HEK293 (cell line): ENCODE results near the gene CTBP2.

Experiments used
- CTCF ChIA-PET: fragments of 350-600 bp; formaldehyde crosslinking; extraction: SDS; loops from one replicate; lab custom pipeline; 2021; ENCODE audit warnings: antibody characterized with exemption; lab: Yijun Ruan, JAX
- POLR2A ChIA-PET: fragments of 300-600 bp; formaldehyde crosslinking; extraction: SDS; loops from one replicate; lab custom pipeline; 2020; ENCODE audit warnings: antibody characterized with exemption, inconsistent platforms; lab: Yijun Ruan, JAX
- H3K27ac ChIP-seq: fragments of 200-500 bp; sonication (Bioruptor generic); 2 replicates; pipeline ENCODE4 v1.5.1; 2014; ENCODE audit warnings: low read depth, low read length, control low read depth, inconsistent platforms; ENCODE audit errors: extremely low read depth
- H3K36me3 ChIP-seq, 2 experiments: fragments of 200-500 bp in 1 of 2; sonication (Bioruptor generic) in 1 of 2; 1 replicate in 1 of 2; 2 replicates in 1 of 2; pipeline ENCODE4 v1.5.1; 2014 to 2017; ENCODE audit warnings: inconsistent platforms in 2 of 2, low read length in 2 of 2; ENCODE audit not compliant: control insufficient read depth in 2 of 2, insufficient read depth in 1 of 2
- H3K4me1 ChIP-seq: fragments of 200-500 bp; sonication (Bioruptor generic); 2 replicates; pipeline ENCODE4 v1.5.1; 2014; ENCODE audit warnings: mild to moderate bottlenecking, low read length, inconsistent platforms; ENCODE audit not compliant: control insufficient read depth, insufficient read depth
- H3K4me3 ChIP-seq: 2 replicates; pipeline ENCODE4 v1.5.1; 2011; ENCODE audit warnings: low read depth, mild to moderate bottlenecking, control low read depth, low read length, moderate library complexity
- H3K9me3 ChIP-seq: fragments of 200-500 bp; sonication (Bioruptor generic); 2 replicates; pipeline ENCODE4 v1.5.1; 2014; ENCODE audit warnings: low read depth, low read length, inconsistent platforms; ENCODE audit not compliant: control insufficient read depth, insufficient read depth
- KLF10 ChIP-seq: fragments of 450-650 bp; IDR thresholded peaks from 2 replicates; pipeline ENCODE4 v1.5.1; 2018; ENCODE audit warnings: missing biosample characterization, mild to moderate bottlenecking, missing genetic modification characterization
- YY1 ChIP-seq: fragments of 450-650 bp; formaldehyde crosslinking; IDR thresholded peaks from 2 replicates; pipeline ENCODE4 v1.5.1; 2018; ENCODE audit warnings: missing biosample characterization, missing genetic modification characterization
- ZBTB1 ChIP-seq: fragments of 450-650 bp; formaldehyde crosslinking; IDR thresholded peaks from 2 replicates; pipeline ENCODE4 v1.5.1; 2016; ENCODE audit warnings: missing biosample characterization, missing genetic modification characterization
- ZBTB17 ChIP-seq: fragments of 450-650 bp; formaldehyde crosslinking; IDR thresholded peaks from 2 replicates; pipeline ENCODE4 v1.5.1; 2016; ENCODE audit warnings: missing biosample characterization, missing genetic modification characterization
- ZBTB20 ChIP-seq: fragments of 450-650 bp; formaldehyde crosslinking; IDR thresholded peaks from 2 replicates; pipeline ENCODE4 v1.5.1; 2016; ENCODE audit warnings: missing biosample characterization, missing genetic modification characterization
- ZNF114 ChIP-seq: fragments of 450-650 bp; formaldehyde crosslinking; IDR thresholded peaks from 2 replicates; pipeline ENCODE4 v1.5.0; 2017; ENCODE audit warnings: missing biosample characterization, missing genetic modification characterization
- ZNF121 ChIP-seq: fragments of 450-650 bp; formaldehyde crosslinking; IDR thresholded peaks from 2 replicates; pipeline ENCODE4 v1.5.1; 2016; ENCODE audit warnings: missing biosample characterization, missing genetic modification characterization
- ZNF174 ChIP-seq: fragments of 450-650 bp; formaldehyde crosslinking; IDR thresholded peaks from 2 replicates; pipeline ENCODE4 v1.5.0; 2017; ENCODE audit warnings: missing biosample characterization, mild to moderate bottlenecking, missing genetic modification characterization
- ZNF19 ChIP-seq: fragments of 450-650 bp; formaldehyde crosslinking; IDR thresholded peaks from 2 replicates; pipeline ENCODE4; 2016; ENCODE audit warnings: missing biosample characterization, missing genetic modification characterization, low read depth
- ZNF423 ChIP-seq: fragments of 450-650 bp; formaldehyde crosslinking; IDR thresholded peaks from 2 replicates; pipeline ENCODE4 v1.5.1; 2016; ENCODE audit warnings: missing biosample characterization, missing genetic modification characterization
- ZNF518A ChIP-seq: fragments of 450-650 bp; formaldehyde crosslinking; conservative IDR thresholded peaks from 2 replicates; pipeline ENCODE4 v1.5.1; 2016; ENCODE audit warnings: low read depth, missing biosample characterization, missing genetic modification characterization
- ZNF626 ChIP-seq: fragments of 450-650 bp; sonication (Bioruptor Pico); formaldehyde crosslinking; IDR thresholded peaks from 2 replicates; pipeline ENCODE4 v1.5.1; 2018; ENCODE audit warnings: missing biosample characterization, missing genetic modification characterization, inconsistent platforms
- ZNF639 ChIP-seq: fragments of 450-650 bp; formaldehyde crosslinking; IDR thresholded peaks from 2 replicates; pipeline ENCODE4 v1.5.1; 2016; ENCODE audit warnings: missing biosample characterization, missing genetic modification characterization
- ZNF658 ChIP-seq: fragments of 450-650 bp; formaldehyde crosslinking; IDR thresholded peaks from 2 replicates; pipeline ENCODE4; 2016; ENCODE audit warnings: missing biosample characterization, missing genetic modification characterization
- ZNF707 ChIP-seq: fragments of 450-650 bp; formaldehyde crosslinking; IDR thresholded peaks from 2 replicates; pipeline ENCODE4 v1.5.1; 2016; ENCODE audit warnings: missing biosample characterization, missing genetic modification characterization
- ZNF747 ChIP-seq: fragments of 450-650 bp; formaldehyde crosslinking; IDR thresholded peaks from 2 replicates; pipeline ENCODE4 v1.5.1; 2016; ENCODE audit warnings: missing biosample characterization, missing genetic modification characterization
- ZNF768 ChIP-seq: fragments of 450-650 bp; formaldehyde crosslinking; IDR thresholded peaks from 2 replicates; pipeline ENCODE4 v1.5.1; 2018; ENCODE audit warnings: missing biosample characterization, mild to moderate bottlenecking, missing genetic modification characterization
- ZNF792 ChIP-seq: fragments of 450-650 bp; formaldehyde crosslinking; IDR thresholded peaks from 2 replicates; pipeline ENCODE4 v1.5.1; 2016; ENCODE audit warnings: missing biosample characterization, missing genetic modification characterization
- ZNF843 ChIP-seq: fragments of 450-650 bp; formaldehyde crosslinking; IDR thresholded peaks from 2 replicates; pipeline ENCODE4 v1.5.1; 2016; ENCODE audit warnings: missing biosample characterization, missing genetic modification characterization
- TF ChIP-seq, protein P1 (sequence below): fragments of 450-650 bp; formaldehyde crosslinking; IDR thresholded peaks from 2 replicates; pipeline ENCODE4 v1.5.1; 2016; ENCODE audit warnings: missing biosample characterization, missing genetic modification characterization
- TF ChIP-seq, protein P2 (sequence below): fragments of 450-650 bp; formaldehyde crosslinking; IDR thresholded peaks from 2 replicates; pipeline ENCODE4 v1.5.1; 2016; ENCODE audit warnings: missing biosample characterization, missing genetic modification characterization
- TF ChIP-seq, protein P3 (sequence below): fragments of 450-650 bp; formaldehyde crosslinking; IDR thresholded peaks from 2 replicates; pipeline ENCODE4 v1.5.1; 2016; ENCODE audit warnings: missing biosample characterization, missing genetic modification characterization

CTBP2 gene

GRCh38 chr10:125105155-125105554 lies 55.2 kb downstream of the CTBP2 start:
- TF ChIP-seq ZNF121 (peak; percentile 86), ZBTB17 (tag by site-specific recombination) (no peak)
- H3K36me3 ChIP-seq = peaks cover 6 to 52% of the 10 kb centered on the region in 2 experiments; a peak in 2 of 3 replicates
- H3K9me3 ChIP-seq = no peaks in the 10 kb centered on the region
- no peak overlapping the region for H3K4me3 ChIP-seq
- CTCF ChIA-PET = interaction anchor here (0.7 to 1.2 kb wide), 3 partner anchors 10 to 163 kb away, joined by 3 to 7 read pairs (median 4); partner anchors contain the start of gene ZRANB1
- POLR2A ChIA-PET = interaction anchor here (0.6 kb wide), 1 partner anchor 13 kb away, joined by 4 read pairs; no protein-coding TSS in a partner anchor
- peaks cover 7% of the 10 kb centered on the region; the same call in 1 of the 2 replicates for H3K4me1 ChIP-seq
- H3K27ac ChIP-seq = no peak overlapping the region

DNA sequence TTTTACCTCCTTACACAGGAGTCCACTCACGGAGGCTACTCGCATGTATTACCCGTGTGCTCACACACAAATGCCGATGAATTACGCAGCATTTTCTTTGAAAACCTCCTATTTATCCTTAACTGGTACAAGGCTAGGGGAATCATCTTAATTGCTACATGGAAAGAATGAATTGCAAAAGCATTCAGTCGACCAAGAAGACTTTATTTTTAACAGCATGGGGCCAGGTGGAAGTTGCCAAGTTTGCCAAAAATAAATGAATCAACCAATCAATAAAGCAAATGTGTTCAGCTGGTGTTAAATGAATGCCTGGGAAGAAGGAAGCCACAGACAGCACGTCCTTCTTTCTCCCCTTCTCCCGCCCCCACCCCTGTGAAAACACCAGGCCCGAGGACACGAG lies 55.8 kb downstream of the CTBP2 start:
- peaks cover 6 to 46% of the 10 kb centered on the region in 2 experiments; a peak in 2 of 3 replicates for H3K36me3 ChIP-seq

More for the DNA sequence above, 55.8 kb downstream of the CTBP2 start:
- Histone ChIP-seq H3K9me3 (no peaks in the 10 kb centered on the region), H3K4me3 (no peak overlapping the region)
- TF ChIP-seq ZNF626 (tag by site-specific recombination) (no peak), ZNF843 (tag by site-specific recombination) (no peak), ZNF707 (tag by site-specific recombination) (no peak), YY1 (tag by site-specific recombination) (no peak), ZBTB20 (no peak), KLF10 (tag by site-specific recombination) (no peak), ZBTB1 (no peak), ZNF19 (no peak), ZNF658 (tag by site-specific recombination) (no peak), ZNF174 (tag by site-specific recombination) (no peak), ZNF423 (tag by site-specific recombination) (no peak), ZNF114 (tag by site-specific recombination) (no peak), ZNF518A (tag by site-specific recombination) (no peak), ZNF792 (tag by site-specific recombination) (no peak), ZNF747 (tag by site-specific recombination) (no peak), ZNF768 (no peak), ZNF639 (tag by site-specific recombination) (no peak)
- TF ChIP-seq, protein P1, sequence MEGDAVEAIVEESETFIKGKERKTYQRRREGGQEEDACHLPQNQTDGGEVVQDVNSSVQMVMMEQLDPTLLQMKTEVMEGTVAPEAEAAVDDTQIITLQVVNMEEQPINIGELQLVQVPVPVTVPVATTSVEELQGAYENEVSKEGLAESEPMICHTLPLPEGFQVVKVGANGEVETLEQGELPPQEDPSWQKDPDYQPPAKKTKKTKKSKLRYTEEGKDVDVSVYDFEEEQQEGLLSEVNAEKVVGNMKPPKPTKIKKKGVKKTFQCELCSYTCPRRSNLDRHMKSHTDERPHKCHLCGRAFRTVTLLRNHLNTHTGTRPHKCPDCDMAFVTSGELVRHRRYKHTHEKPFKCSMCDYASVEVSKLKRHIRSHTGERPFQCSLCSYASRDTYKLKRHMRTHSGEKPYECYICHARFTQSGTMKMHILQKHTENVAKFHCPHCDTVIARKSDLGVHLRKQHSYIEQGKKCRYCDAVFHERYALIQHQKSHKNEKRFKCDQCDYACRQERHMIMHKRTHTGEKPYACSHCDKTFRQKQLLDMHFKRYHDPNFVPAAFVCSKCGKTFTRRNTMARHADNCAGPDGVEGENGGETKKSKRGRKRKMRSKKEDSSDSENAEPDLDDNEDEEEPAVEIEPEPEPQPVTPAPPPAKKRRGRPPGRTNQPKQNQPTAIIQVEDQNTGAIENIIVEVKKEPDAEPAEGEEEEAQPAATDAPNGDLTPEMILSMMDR (tag by site-specific recombination) = no peak
- TF ChIP-seq, protein P2, sequence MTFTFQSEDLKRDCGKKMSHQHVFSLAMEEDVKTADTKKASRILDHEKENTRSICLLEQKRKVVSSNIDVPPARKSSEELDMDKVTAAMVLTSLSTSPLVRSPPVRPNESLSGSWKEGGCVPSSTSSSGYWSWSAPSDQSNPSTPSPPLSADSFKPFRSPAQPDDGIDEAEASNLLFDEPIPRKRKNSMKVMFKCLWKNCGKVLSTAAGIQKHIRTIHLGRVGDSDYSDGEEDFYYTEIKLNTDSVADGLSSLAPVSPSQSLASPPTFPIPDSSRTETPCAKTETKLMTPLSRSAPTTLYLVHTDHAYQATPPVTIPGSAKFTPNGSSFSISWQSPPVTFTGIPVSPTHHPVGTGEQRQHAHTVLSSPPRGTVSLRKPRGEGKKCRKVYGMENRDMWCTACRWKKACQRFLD (tag by site-specific recombination) = no peak
- TF ChIP-seq, protein P3, sequence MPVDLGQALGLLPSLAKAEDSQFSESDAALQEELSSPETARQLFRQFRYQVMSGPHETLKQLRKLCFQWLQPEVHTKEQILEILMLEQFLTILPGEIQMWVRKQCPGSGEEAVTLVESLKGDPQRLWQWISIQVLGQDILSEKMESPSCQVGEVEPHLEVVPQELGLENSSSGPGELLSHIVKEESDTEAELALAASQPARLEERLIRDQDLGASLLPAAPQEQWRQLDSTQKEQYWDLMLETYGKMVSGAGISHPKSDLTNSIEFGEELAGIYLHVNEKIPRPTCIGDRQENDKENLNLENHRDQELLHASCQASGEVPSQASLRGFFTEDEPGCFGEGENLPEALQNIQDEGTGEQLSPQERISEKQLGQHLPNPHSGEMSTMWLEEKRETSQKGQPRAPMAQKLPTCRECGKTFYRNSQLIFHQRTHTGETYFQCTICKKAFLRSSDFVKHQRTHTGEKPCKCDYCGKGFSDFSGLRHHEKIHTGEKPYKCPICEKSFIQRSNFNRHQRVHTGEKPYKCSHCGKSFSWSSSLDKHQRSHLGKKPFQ (tag by site-specific recombination) = no peak
- TF ChIP-seq, all 188 proteins: peak for 0
- ChIA-PET CTCF (interaction anchor here (0.7 to 1.1 kb wide), 2 partner anchors 9 to 163 kb away, joined by 3 to 4 read pairs; partner anchors contain the start of gene ZRANB1), POLR2A (interaction anchor here (0.6 kb wide), 1 partner anchor 13 kb away, joined by 4 read pairs; no protein-coding TSS in a partner anchor)
- H3K4me1 ChIP-seq = peaks cover 7% of the 10 kb centered on the region; the same call in 1 of the 2 replicates
- no peak overlapping the region for H3K27ac ChIP-seq
